ENCODE measurements around the gene ANKRD33B. TPM values are rescaled to one million over a fixed set of nuclear protein-coding genes. Genes with fewer than 3 reads are reported as not detected.
"Not testable (repeated sequence)": the region's sequence is repeated elsewhere in the genome, so short reads cannot be mapped to it uniquely, and the experiment has no call there.

Gene ANKRD33B
- total RNA-seq, 1 experiment from 2014 or later, result 0.75 TPM

- Histone ChIP-seq H3K4me1 (ENCODE audit: insufficient read depth, low read length, poor library complexity, severe bottlenecking) (peaks cover 14% of the 10 kb centered on the region), H3K27me3 (replicated peaks; ENCODE audit: insufficient read depth, low read depth, low read length, poor library complexity) (peaks cover 25% of the 10 kb centered on the region), H3K9me3 (ENCODE audit: low read depth, low read length, poor library complexity, severe bottlenecking) (no peaks in the 10 kb centered on the region), H3K36me3 (ENCODE audit: insufficient read depth, low read length, poor library complexity, severe bottlenecking) (no peaks in the 10 kb centered on the region), H3K27ac (ENCODE audit: low read depth, low read length, poor library complexity, severe bottlenecking) (no peak overlapping the region), H3K4me3 (ENCODE audit: low read depth, low read length, poor library complexity, severe bottlenecking) (no peak overlapping the region)
- BruUV-seq (replicated peaks), result no TSS peak
- CTCF ChIA-PET, result no interaction called here
- POLR2A ChIA-PET (ENCODE audit: low non-redundant PET), result no interaction called here
- TF ChIP-seq CTCF (conservative IDR thresholded peaks at IDR 0.05; ENCODE audit: low read depth, low read length) (no peak), EZH2 (IDR thresholded peaks at IDR 0.05; ENCODE audit: borderline replicate concordance, low read depth, low read length, poor library complexity, severe bottlenecking) (no peak)
- intact Hi-C loops (cut with micrococcal nuclease; ENCODE audit: unreplicated experiment), result loop anchor here (10.0 kb wide), 1 partner anchor 158 kb away; no protein-coding TSS in a partner anchor
- DNase-seq (ENCODE audit: low spot score), result no peak
These were observed 3.3 kb downstream of the ANKRD33B start for GRCh38 chr5:10567121-10567591.

- intact Hi-C loops (cut with micrococcal nuclease; ENCODE audit: unreplicated experiment), result loop anchor here (10.0 kb wide), 1 partner anchor 157 kb away; no protein-coding TSS in a partner anchor
- ChIA-PET CTCF (no interaction called here), POLR2A (ENCODE audit: low non-redundant PET) (interaction anchor here (0.6 kb wide), 1 partner anchor 36 kb away, joined by 11 read pairs; no protein-coding TSS in a partner anchor)
- Histone ChIP-seq H3K27ac (ENCODE audit: low read depth, low read length, poor library complexity, severe bottlenecking) (no peak overlapping the region), H3K36me3 (ENCODE audit: insufficient read depth, low read length, poor library complexity, severe bottlenecking) (no peaks in the 10 kb centered on the region), H3K4me3 (ENCODE audit: low read depth, low read length, poor library complexity, severe bottlenecking) (no peak overlapping the region), H3K27me3 (replicated peaks; ENCODE audit: insufficient read depth, low read depth, low read length, poor library complexity) (peaks cover 18% of the 10 kb centered on the region), H3K9me3 (ENCODE audit: low read depth, low read length, poor library complexity, severe bottlenecking) (no peaks in the 10 kb centered on the region), H3K4me1 (ENCODE audit: insufficient read depth, low read length, poor library complexity, severe bottlenecking) (peaks cover 14% of the 10 kb centered on the region)
- DNase-seq (ENCODE audit: low spot score), result no peak
- no TSS peak for BruUV-seq (replicated peaks)
- TF ChIP-seq EZH2 (IDR thresholded peaks at IDR 0.05; ENCODE audit: borderline replicate concordance, low read depth, low read length, poor library complexity, severe bottlenecking), result no peak
- no peak for TF ChIP-seq CTCF (conservative IDR thresholded peaks at IDR 0.05; ENCODE audit: low read depth, low read length)
These were observed 4.0 kb downstream of the ANKRD33B start for GRCh38 chr5:10567781-10568321.

- CTCF ChIA-PET, result not testable (repeated sequence)
These were observed 6.7 kb downstream of the ANKRD33B start for GRCh38 chr5:10570540-10570939.

GRCh38 chr5:10572451-10572850 lies 8.6 kb downstream of the ANKRD33B start:
- no TSS peak for BruUV-seq (replicated peaks)

More at GRCh38 chr5:10570540-10570939, 6.7 kb downstream of the ANKRD33B start:
- H3K9me3 ChIP-seq (ENCODE audit: low read depth, low read length, poor library complexity, severe bottlenecking); POLR2A ChIA-PET (ENCODE audit: low non-redundant PET); H3K36me3 ChIP-seq (ENCODE audit: insufficient read depth, low read length, poor library complexity, severe bottlenecking); H3K4me3 ChIP-seq (ENCODE audit: low read depth, low read length, poor library complexity, severe bottlenecking); H3K27me3 ChIP-seq (replicated peaks; ENCODE audit: insufficient read depth, low read depth, low read length, poor library complexity); intact Hi-C loops (cut with micrococcal nuclease; ENCODE audit: unreplicated experiment); DNase-seq (ENCODE audit: low spot score); H3K27ac ChIP-seq (ENCODE audit: low read depth, low read length, poor library complexity, severe bottlenecking); BruUV-seq (replicated peaks); H3K4me1 ChIP-seq (ENCODE audit: insufficient read depth, low read length, poor library complexity, severe bottlenecking): not testable (repeated sequence)

More at GRCh38 chr5:10572451-10572850, 8.6 kb downstream of the ANKRD33B start:
- H3K27me3 ChIP-seq (replicated peaks; ENCODE audit: insufficient read depth, low read depth, low read length, poor library complexity), result no peaks in the 10 kb centered on the region
- H3K4me1 ChIP-seq (ENCODE audit: insufficient read depth, low read length, poor library complexity, severe bottlenecking), result no peaks in the 10 kb centered on the region
- no peak for DNase-seq (ENCODE audit: low spot score)
- intact Hi-C loops (cut with micrococcal nuclease; ENCODE audit: unreplicated experiment), result no loop called here
- H3K36me3 ChIP-seq (ENCODE audit: insufficient read depth, low read length, poor library complexity, severe bottlenecking), result no peaks in the 10 kb centered on the region
- H3K4me3 ChIP-seq (ENCODE audit: low read depth, low read length, poor library complexity, severe bottlenecking), result no peak overlapping the region
- H3K9me3 ChIP-seq (ENCODE audit: low read depth, low read length, poor library complexity, severe bottlenecking), result no peaks in the 10 kb centered on the region
- ChIA-PET CTCF (no interaction called here), POLR2A (ENCODE audit: low non-redundant PET) (no interaction called here)
- TF ChIP-seq CTCF (conservative IDR thresholded peaks at IDR 0.05; ENCODE audit: low read depth, low read length) (no peak), EZH2 (IDR thresholded peaks at IDR 0.05; ENCODE audit: borderline replicate concordance, low read depth, low read length, poor library complexity, severe bottlenecking) (no peak)
- H3K27ac ChIP-seq (ENCODE audit: low read depth, low read length, poor library complexity, severe bottlenecking), result no peak overlapping the region

Measured in A673 (cell line).